ENCODE results near the gene LRRC74B. TPM values are rescaled to one million over a fixed set of nuclear protein-coding genes. Genes with fewer than 3 reads are reported as not detected.
A peak's percentile ranks its signal among the peaks of the same experiment; 100 is the strongest.

The LRRC74B gene
- total RNA-seq, 1 donor from 2014 or later = not detected

DNA sequence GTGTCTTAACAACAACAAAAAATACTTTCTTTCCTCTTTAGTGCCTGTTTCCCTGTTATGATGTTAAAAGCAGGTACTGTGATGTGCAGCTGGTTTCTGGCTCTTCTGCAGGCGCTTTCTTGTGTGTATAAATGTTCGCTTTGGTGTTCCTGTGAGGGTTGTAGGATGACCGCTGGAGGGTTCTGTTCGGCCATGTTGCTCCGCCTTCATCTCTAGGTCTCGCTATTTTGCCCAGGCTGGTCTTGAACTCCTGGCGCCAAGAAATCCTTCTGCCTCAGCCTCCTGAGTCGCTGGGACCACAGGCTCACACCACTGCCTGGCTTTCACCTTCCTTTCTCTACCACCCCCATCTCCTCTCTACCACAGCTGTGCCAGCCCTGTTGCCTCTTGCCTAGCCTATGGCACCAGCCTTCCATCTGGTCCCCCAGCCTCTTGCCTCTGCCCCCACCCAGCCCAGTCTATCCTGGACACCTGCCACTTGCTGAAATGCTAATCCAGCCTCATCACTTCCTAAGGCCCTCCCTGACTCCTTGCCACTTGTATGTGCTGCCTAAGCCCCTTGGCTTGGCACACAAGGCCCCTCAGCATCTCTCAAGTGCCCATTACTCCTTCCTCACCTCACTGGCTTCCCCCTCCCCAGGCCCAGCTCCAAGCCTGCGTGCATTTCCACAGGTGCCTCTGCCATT is 5.5 kb downstream of the LRRC74B start:
- peaks cover 18% of the 10 kb centered on the region for H3K27me3 Mint-ChIP-seq (ENCODE audit: unreplicated experiment)
- no peaks in the 10 kb centered on the region for H3K36me3 Mint-ChIP-seq (ENCODE audit: unreplicated experiment)
- peak overlapping the region; percentile 22 for H3K27ac Mint-ChIP-seq (ENCODE audit: unreplicated experiment)
- no peak for DNase-seq
- TF ChIP-seq, protein P1, sequence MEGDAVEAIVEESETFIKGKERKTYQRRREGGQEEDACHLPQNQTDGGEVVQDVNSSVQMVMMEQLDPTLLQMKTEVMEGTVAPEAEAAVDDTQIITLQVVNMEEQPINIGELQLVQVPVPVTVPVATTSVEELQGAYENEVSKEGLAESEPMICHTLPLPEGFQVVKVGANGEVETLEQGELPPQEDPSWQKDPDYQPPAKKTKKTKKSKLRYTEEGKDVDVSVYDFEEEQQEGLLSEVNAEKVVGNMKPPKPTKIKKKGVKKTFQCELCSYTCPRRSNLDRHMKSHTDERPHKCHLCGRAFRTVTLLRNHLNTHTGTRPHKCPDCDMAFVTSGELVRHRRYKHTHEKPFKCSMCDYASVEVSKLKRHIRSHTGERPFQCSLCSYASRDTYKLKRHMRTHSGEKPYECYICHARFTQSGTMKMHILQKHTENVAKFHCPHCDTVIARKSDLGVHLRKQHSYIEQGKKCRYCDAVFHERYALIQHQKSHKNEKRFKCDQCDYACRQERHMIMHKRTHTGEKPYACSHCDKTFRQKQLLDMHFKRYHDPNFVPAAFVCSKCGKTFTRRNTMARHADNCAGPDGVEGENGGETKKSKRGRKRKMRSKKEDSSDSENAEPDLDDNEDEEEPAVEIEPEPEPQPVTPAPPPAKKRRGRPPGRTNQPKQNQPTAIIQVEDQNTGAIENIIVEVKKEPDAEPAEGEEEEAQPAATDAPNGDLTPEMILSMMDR (IDR thresholded peaks at IDR 0.05; ENCODE audit: partially characterized antibody, unreplicated experiment) = no peak
- H3K9me3 Mint-ChIP-seq (ENCODE audit: unreplicated experiment) = peaks cover 14% of the 10 kb centered on the region
- H3K4me3 Mint-ChIP-seq (ENCODE audit: unreplicated experiment) = no peak overlapping the region
- peaks cover 20% of the 10 kb centered on the region for H3K4me1 Mint-ChIP-seq (ENCODE audit: low read depth, unreplicated experiment)

DNA sequence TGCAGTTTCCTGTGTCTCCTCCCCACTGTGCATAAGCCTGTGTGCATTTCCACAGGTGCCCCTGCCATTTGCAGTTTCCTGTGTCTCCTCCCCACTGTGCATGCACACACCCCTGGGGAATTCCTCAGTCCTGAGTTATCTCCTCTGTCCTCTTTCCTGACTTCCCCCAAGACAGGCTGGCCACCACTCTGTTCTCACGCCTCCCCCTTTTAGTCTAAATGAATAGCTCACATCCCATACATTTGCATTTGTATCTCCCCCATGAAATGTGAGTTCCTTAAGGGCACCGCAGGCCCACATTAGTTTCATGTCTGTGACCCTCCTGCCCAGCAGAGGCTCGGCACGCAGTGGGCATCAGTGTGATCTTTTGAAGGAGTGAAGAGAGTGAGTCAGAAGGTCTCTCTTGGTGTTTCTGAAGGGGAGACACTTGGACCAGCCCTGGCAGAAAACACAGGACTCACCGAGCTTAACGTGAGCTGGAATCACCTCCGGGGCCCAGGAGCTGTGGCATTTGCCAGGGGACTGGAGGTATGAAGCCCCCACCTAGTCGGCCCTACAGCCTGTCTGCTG is 6.2 kb downstream of the LRRC74B start:
- TF ChIP-seq, protein P1 (IDR thresholded peaks at IDR 0.05; ENCODE audit: partially characterized antibody, unreplicated experiment) = no peak
- DNase-seq = no peak
- Mint-ChIP-seq H3K27ac (ENCODE audit: unreplicated experiment) (no peak overlapping the region), H3K9me3 (ENCODE audit: unreplicated experiment) (peaks cover 14% of the 10 kb centered on the region), H3K27me3 (ENCODE audit: unreplicated experiment) (peaks cover 18% of the 10 kb centered on the region), H3K4me1 (ENCODE audit: low read depth, unreplicated experiment) (peaks cover 25% of the 10 kb centered on the region), H3K4me3 (ENCODE audit: unreplicated experiment) (no peak overlapping the region), H3K36me3 (ENCODE audit: unreplicated experiment) (no peaks in the 10 kb centered on the region)

DNA sequence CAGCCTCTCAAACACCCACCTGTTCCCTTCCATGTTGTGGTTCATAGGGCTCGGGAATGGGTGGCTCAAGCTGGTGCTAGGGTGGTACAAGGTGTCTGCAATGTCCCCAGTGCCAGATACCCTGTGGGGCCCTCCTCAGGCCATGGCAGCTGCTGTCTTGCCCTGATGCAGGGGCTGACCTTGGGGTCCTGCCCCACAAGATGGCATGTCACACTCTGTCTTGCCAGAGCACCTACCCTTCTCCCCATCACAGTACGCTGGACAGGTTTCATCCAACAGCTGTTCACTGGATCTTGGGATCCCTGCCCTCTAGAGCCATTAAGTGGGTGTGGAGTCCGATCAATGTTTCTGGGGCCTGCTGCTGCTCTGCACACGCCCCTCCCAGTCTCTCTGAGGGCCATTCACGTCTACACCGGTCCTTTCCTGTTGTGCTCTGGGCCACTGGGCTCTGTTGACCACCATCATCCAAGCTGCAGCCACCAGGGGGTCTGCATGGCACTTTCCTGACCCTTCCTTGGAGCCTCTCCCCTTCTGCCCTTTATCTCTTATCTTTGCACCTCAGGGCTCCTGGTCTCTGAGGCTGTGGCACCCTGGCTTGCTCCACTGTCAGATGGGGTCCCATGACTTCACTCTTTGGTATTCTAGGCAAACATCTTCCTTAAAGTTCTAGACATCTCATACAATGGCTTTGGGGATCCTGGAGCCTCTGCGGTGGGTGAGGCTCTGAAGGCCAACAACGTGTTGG is 7.1 kb downstream of the LRRC74B start:
- Mint-ChIP-seq H3K27ac (ENCODE audit: unreplicated experiment) (no peak overlapping the region), H3K27me3 (ENCODE audit: unreplicated experiment) (peaks cover 14% of the 10 kb centered on the region), H3K4me1 (ENCODE audit: low read depth, unreplicated experiment) (peaks cover 25% of the 10 kb centered on the region), H3K9me3 (ENCODE audit: unreplicated experiment) (peaks cover 12% of the 10 kb centered on the region), H3K36me3 (ENCODE audit: unreplicated experiment) (no peaks in the 10 kb centered on the region), H3K4me3 (ENCODE audit: unreplicated experiment) (no peak overlapping the region)
- DNase-seq = no peak
- TF ChIP-seq, protein P1 (IDR thresholded peaks at IDR 0.05; ENCODE audit: partially characterized antibody, unreplicated experiment) = no peak

DNA sequence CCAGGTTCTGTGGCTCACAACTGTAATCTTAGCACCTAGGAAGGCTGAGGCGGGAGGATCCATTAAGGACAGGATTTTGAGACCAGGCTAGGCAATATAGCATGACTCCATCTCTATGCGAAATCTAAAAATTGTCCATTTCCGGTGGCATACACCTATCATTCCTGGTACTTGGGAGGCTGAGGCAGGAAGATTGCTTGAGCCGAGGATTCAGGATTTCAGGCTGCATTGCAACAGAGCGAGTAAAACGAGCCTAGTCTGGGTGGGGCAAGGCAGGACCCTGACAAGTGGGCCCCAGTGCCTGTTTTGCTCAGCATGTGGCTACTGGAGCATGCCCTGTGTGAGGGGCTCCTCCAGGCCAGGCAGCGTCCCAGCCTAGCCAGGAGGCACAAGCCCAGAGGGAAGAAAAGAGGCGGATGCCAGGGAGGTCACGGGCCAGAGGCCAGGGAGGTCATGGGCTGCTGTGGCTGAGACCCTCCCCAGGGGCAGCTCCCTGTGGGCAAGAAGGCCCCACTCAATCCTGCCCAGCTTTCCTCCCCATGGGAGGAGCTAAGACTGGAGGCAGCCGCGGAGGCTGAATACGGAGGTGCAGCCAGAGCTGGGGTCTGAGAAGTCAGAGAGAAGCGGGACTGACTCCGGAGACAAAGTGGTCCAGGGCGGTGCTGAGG is 8.4 kb downstream of the LRRC74B start:
- H3K27ac Mint-ChIP-seq (ENCODE audit: unreplicated experiment) = no peak overlapping the region
- peak overlapping the region; percentile 46 for H3K4me3 Mint-ChIP-seq (ENCODE audit: unreplicated experiment)
- no peaks in the 10 kb centered on the region for H3K36me3 Mint-ChIP-seq (ENCODE audit: unreplicated experiment)
- H3K9me3 Mint-ChIP-seq (ENCODE audit: unreplicated experiment) = peaks cover 12% of the 10 kb centered on the region
- no peak for DNase-seq
- H3K27me3 Mint-ChIP-seq (ENCODE audit: unreplicated experiment) = peaks cover 13% of the 10 kb centered on the region
- TF ChIP-seq, protein P1 (IDR thresholded peaks at IDR 0.05; ENCODE audit: partially characterized antibody, unreplicated experiment) = no peak
- H3K4me1 Mint-ChIP-seq (ENCODE audit: low read depth, unreplicated experiment) = peaks cover 23% of the 10 kb centered on the region

All from glutamatergic neuron (in vitro differentiated cells).